DLD1 (cell line): ENCODE results near the gene FDXACB1.

ENCODE experiments used
- in situ Hi-C: cut with HindIII; loops from 2 replicates; pipeline ENCODE4 v1.10.0; 2017; ENCODE audit warnings: low sequenced_read_pairs

FDXACB1 gene

GRCh38 chr11:111845276-111846028 lies 33.5 kb downstream of the FDXACB1 start:
- in situ Hi-C loops = loop anchor here (10.0 kb wide), 1 partner anchor 261 kb away; no protein-coding TSS in a partner anchor

- in situ Hi-C loops = loop anchor here (10.0 kb wide), 1 partner anchor 259 kb away; no protein-coding TSS in a partner anchor
Observed at GRCh38 chr11:111843661-111844060, 35.3 kb downstream of the FDXACB1 start.

GRCh38 chr11:111841370-111842053 lies 37.5 kb downstream of the FDXACB1 start:
- in situ Hi-C loops = loop anchor here (10.0 kb wide), 1 partner anchor 257 kb away; no protein-coding TSS in a partner anchor

GRCh38 chr11:111840143-111840542 lies 38.8 kb downstream of the FDXACB1 start:
- in situ Hi-C loops = loop anchor here (10.0 kb wide), 1 partner anchor 255 kb away; no protein-coding TSS in a partner anchor

- in situ Hi-C loops = no loop called here
Observed at GRCh38 chr11:111838054-111838453, 40.9 kb downstream of the FDXACB1 start.

- in situ Hi-C loops = no loop called here
Observed at GRCh38 chr11:111837366-111837891, 41.5 kb downstream of the FDXACB1 start.

GRCh38 chr11:111836721-111837120 lies 42.2 kb downstream of the FDXACB1 start:
- in situ Hi-C loops = no loop called here

- in situ Hi-C loops = no loop called here
Observed at GRCh38 chr11:111836162-111836561, 42.8 kb downstream of the FDXACB1 start.

GRCh38 chr11:111835665-111836064 lies 43.3 kb downstream of the FDXACB1 start:
- in situ Hi-C loops = no loop called here

- in situ Hi-C loops = no loop called here
Observed at GRCh38 chr11:111834432-111835163, 44.4 kb downstream of the FDXACB1 start.

- in situ Hi-C loops = no loop called here
Observed at GRCh38 chr11:111833524-111833923, 45.4 kb downstream of the FDXACB1 start.

- in situ Hi-C loops = no loop called here
Observed at GRCh38 chr11:111829185-111829968, 49.6 kb downstream of the FDXACB1 start.

GRCh38 chr11:111826322-111826950 lies 52.5 kb downstream of the FDXACB1 start:
- in situ Hi-C loops = no loop called here
